Progenitor cell of endocrine pancreas (in vitro differentiated cells): Measurements from ENCODE around the gene HS2ST1. TPM values are rescaled to one million over a fixed set of nuclear protein-coding genes. Genes with fewer than 3 reads are reported as not detected.

Experiments
- DNase-seq: peaks from one replicate; pipeline ENCODE4 v3.0.0; 2021; ENCODE audit warnings: low spot score; ENCODE audit not compliant: unreplicated experiment
- H3K27ac Mint-ChIP-seq: 2 replicates; pipeline ENCODE4 v1.8.0; 2021; ENCODE audit warnings: mild to moderate bottlenecking, moderate library complexity, mixed read lengths
- H3K27me3 Mint-ChIP-seq: 2 replicates; pipeline ENCODE4 v1.8.0; 2021; ENCODE audit warnings: mixed read lengths
- H3K36me3 Mint-ChIP-seq: 2 replicates; pipeline ENCODE4 v1.8.0; 2022; ENCODE audit warnings: mixed read lengths; ENCODE audit not compliant: insufficient read depth
- H3K4me1 Mint-ChIP-seq: 2 replicates; pipeline ENCODE4 v1.8.0; 2021; ENCODE audit warnings: low read depth, mixed read lengths
- H3K4me3 Mint-ChIP-seq: 2 replicates; pipeline ENCODE4 v1.8.0; 2021; ENCODE audit warnings: low read depth, mild to moderate bottlenecking, moderate library complexity, mixed read lengths
- H3K9me3 Mint-ChIP-seq: 2 replicates; pipeline ENCODE4 v1.8.0; 2021; ENCODE audit warnings: low read depth, mixed read lengths
- total RNA-seq: library from RNA; stranded (reverse); gene quantifications from 2 replicates; pipeline ENCODE4 v1.2.1, GENCODE V29; 2021
- TF ChIP-seq, protein P1 (sequence below): fragments of 200-600 bp; sonication (generic); IDR thresholded peaks from one replicate; pipeline ENCODE4 v1.5.0; 2021; ENCODE audit warnings: antibody characterized with exemption, mild to moderate bottlenecking; ENCODE audit not compliant: unreplicated experiment

HS2ST1 gene
- total RNA-seq, 1 donor from 2014 or later = 41.4 TPM

DNA sequence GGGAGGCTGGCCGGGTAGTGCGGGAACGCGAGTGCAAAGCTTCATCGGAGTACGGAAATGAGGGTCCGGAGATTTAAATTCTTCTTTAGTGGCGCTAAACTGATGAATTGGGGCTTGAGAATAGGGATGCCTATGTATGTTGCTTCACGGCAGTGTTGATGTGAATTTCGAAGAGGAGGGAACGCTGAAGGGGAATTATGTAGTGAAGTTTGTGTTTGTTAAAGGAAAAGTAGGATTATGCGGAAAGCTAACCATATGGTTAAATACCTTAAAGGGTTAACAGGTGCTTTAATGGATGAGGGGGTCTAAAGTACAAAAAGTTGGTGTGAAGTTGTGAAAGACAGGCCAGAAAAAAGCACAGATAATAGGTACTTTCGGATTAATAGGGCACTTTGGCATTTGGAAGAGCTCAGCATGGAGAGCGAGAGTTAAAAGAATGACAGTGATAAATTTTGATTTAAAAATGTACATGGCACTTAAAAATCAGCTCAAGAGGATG, 1.4 kb downstream of the HS2ST1 start:
- no peak overlapping the region for H3K27ac Mint-ChIP-seq
- no peaks in the 10 kb centered on the region for H3K27me3 Mint-ChIP-seq
- peaks cover 10% of the 10 kb centered on the region for H3K36me3 Mint-ChIP-seq
- H3K4me3 Mint-ChIP-seq = no peak overlapping the region
- H3K9me3 Mint-ChIP-seq = peaks cover 4% of the 10 kb centered on the region
- peaks cover 18% of the 10 kb centered on the region for H3K4me1 Mint-ChIP-seq
- no peak for DNase-seq
- TF ChIP-seq, protein P1, sequence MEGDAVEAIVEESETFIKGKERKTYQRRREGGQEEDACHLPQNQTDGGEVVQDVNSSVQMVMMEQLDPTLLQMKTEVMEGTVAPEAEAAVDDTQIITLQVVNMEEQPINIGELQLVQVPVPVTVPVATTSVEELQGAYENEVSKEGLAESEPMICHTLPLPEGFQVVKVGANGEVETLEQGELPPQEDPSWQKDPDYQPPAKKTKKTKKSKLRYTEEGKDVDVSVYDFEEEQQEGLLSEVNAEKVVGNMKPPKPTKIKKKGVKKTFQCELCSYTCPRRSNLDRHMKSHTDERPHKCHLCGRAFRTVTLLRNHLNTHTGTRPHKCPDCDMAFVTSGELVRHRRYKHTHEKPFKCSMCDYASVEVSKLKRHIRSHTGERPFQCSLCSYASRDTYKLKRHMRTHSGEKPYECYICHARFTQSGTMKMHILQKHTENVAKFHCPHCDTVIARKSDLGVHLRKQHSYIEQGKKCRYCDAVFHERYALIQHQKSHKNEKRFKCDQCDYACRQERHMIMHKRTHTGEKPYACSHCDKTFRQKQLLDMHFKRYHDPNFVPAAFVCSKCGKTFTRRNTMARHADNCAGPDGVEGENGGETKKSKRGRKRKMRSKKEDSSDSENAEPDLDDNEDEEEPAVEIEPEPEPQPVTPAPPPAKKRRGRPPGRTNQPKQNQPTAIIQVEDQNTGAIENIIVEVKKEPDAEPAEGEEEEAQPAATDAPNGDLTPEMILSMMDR = no peak

DNA sequence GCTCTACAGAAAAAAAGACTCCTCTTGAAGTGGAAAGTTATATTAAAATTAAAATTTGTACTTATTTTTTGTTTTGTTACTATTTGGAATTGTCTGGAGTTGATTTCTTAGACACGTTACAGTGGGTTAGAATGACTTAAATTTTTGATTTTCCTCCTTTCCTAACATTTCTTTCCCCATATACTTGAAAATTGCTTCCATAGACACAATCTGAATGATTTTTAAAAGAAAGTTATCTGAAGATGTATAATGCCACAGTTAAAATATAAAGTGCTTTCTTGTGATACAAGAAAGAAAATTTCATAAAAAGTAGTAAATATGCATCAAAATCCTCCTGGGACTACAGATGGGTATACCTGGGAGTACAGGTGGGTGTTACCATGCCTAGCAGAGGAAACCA, 2.3 kb downstream of the HS2ST1 start:
- peaks cover 11% of the 10 kb centered on the region for H3K4me1 Mint-ChIP-seq
- no peak for DNase-seq
- no peaks in the 10 kb centered on the region for H3K27me3 Mint-ChIP-seq
- H3K4me3 Mint-ChIP-seq = no peak overlapping the region
- TF ChIP-seq, protein P1 = no peak
- no peak overlapping the region for H3K27ac Mint-ChIP-seq
- H3K36me3 Mint-ChIP-seq = peaks cover 11% of the 10 kb centered on the region
- H3K9me3 Mint-ChIP-seq = peaks cover 11% of the 10 kb centered on the region

DNA sequence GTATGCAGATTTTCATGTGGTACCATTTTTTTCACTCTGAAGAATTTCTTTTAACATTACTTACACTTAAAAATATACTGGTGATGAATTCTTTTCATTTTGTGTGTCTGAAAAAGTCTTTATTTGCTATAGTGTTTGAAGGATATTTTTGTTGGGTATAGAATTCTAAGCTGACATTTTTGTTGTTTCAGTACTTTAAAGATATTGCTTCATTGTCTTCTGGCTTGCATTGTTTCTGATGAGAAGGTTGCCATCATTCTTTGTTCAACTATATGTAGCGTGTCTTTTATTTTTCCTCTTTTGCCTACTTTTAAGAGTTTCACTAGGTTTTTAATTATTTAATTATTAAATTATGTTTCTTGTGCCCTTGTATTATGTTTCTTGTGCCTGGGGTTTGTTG, 8.0 kb downstream of the HS2ST1 start:
- no peak for DNase-seq
- H3K27me3 Mint-ChIP-seq = no peaks in the 10 kb centered on the region
- H3K9me3 Mint-ChIP-seq = peaks cover 38% of the 10 kb centered on the region
- H3K27ac Mint-ChIP-seq = no peak overlapping the region
- TF ChIP-seq, protein P1 = no peak
- peaks cover 1% of the 10 kb centered on the region for H3K4me1 Mint-ChIP-seq
- H3K4me3 Mint-ChIP-seq = no peak overlapping the region
- H3K36me3 Mint-ChIP-seq = peaks cover 36% of the 10 kb centered on the region

DNA sequence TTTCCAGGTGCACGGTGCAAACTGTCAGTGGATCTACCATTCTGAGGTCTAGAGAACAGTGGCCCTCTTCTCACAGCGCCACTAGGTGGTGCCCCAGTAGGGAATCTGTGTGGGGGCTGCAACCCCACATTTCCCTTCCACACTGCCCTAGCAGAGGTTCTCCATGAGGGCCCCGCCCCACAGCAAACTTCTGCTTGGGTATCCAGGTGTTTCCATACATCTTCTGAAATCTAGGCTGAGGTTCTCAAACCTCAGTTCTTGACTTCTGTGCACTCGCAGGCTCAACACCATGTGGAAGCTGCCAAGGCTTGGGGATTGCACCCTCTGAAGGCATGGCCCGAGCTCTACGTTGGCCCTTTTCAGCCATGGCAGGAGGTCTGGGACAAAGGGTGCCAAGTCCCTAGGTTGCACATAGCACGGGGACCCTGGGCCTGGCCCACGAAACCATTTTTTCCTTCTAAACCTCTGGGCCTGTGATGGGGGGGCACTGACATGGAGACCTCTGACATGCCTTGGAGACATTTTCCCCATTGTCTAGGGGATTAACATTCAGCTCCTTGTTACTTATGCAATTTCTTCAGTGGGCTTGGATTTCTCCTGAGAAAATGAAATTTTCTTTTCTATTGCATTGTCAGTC, 10.0 kb downstream of the HS2ST1 start:
- Mint-ChIP-seq H3K4me3 (no peak overlapping the region), H3K36me3 (peaks cover 36% of the 10 kb centered on the region), H3K9me3 (peaks cover 38% of the 10 kb centered on the region), H3K27me3 (no peaks in the 10 kb centered on the region), H3K27ac (no peak overlapping the region), H3K4me1 (peaks cover 9% of the 10 kb centered on the region)
- DNase-seq = no peak
- TF ChIP-seq, protein P1 = no peak

DNA sequence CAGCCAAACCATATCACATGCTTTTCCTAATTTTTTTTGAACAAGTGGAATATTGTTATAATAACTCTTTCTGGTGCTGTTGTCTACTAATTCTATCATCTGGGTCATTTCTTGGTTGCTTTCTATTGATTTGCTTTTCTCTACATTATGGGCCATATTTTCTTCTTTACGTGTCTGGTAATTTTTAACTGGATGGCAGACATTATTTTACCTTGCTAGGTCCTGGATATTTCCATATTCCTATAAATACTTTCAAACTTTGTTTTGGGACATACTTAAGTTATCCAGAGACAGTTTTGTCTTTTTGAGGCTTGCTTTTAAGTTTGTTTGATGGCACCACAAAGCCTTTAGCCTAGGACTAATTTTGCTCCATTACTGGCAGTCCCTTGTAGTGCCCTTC, 11.3 kb downstream of the HS2ST1 start:
- Mint-ChIP-seq H3K4me1 (peaks cover 9% of the 10 kb centered on the region), H3K9me3 (peaks cover 35% of the 10 kb centered on the region), H3K36me3 (peaks cover 29% of the 10 kb centered on the region), H3K4me3 (no peak overlapping the region), H3K27me3 (no peaks in the 10 kb centered on the region), H3K27ac (no peak overlapping the region)
- TF ChIP-seq, protein P1 = no peak
- no peak for DNase-seq
